GM18499 (cell line): ENCODE results near the gene PPP1R14D.

ENCODE experiments used
- ATAC-seq: cut with Tn5 transposase; IDR thresholded peaks from one replicate; pipeline ENCODE4 v1.9.1; 2021; ENCODE audit warnings: moderate number of reproducible peaks; ENCODE audit not compliant: insufficient read depth, unreplicated experiment

Gene PPP1R14D

GRCh38 chr15:40853241-40853890, 24.9 kb upstream of the PPP1R14D start:
- ATAC-seq, result no peak

DNA sequence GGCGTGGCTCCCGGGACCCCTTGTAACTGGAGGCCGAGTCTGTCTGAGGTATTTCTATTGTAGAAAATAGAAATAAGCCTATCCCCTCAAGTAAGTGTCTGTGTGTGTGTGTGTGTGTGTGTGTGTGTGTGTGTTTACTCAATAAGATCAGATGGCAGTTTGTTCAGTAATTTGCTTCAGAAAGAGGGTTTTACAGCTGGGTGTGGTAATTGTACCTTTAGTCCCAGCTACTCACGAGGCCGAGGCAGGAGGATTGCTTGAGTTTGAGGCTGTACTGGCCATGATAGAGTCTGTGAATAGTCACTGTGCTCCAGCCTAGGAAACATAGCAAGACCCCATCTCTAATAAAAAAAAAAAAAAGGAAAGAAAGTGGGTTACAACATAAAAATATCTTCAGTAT, 24.0 kb upstream of the PPP1R14D start:
- ATAC-seq, result no peak

GRCh38 chr15:40850576-40851112, 22.1 kb upstream of the PPP1R14D start:
- ATAC-seq, result no peak

GRCh38 chr15:40847223-40847961, 18.9 kb upstream of the PPP1R14D start:
- no peak for ATAC-seq

DNA sequence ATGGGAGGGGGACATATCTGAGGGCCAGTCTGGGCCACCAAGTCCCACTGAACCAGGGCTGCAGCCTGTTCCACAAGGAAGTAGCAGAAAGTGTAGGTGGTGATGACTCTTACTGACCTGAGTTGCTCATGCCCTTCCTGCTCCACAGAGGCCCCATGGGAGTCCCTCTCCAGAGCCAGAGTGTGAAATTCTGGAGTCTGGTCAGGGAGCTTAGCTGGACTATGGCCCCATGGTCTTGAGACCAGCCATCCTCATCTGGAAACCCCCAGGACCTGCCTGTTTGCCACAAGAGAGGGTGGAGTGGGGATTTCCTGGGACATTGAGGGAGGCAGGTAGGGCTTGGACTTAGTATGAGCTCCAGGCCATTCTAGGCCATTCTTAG, 18.3 kb upstream of the PPP1R14D start:
- ATAC-seq, result no peak

DNA sequence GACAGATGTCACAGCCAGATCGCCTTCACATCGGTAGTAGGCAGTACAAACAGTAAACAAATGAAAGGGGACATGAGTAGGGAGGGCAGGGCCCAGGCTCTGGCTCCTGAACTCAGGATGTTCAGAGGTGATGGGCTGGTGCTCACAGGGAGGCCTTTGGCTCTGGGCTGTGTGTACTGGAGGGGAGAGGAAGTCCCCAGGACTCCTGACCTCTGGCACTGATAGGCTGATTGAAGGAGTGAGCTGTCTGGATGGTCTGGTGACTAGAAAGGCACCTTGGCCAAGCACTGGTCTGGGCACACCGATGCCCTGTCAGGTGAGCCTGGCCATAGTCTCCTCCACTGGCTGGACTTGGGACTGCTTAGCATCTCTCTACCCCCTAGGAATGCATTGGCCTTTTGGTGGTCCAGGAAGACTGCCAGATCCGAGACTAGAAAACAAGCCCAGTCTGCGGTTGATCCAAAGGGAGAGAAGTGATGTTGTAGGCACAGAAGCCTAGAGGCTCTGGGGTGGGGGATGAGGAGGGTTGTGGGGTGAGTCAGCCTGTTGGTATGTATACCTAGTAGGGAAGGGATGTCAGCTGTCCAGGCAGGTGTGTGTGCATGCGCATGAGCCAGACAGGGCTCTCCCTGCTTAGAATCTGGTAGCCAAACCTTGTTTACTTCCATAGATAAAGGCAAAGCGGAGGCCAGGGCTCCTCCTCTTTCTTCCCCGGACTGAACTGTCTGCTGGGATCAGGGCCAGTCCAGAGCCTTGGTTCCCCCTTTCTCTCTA, 17.2 kb upstream of the PPP1R14D start:
- no peak for ATAC-seq

DNA sequence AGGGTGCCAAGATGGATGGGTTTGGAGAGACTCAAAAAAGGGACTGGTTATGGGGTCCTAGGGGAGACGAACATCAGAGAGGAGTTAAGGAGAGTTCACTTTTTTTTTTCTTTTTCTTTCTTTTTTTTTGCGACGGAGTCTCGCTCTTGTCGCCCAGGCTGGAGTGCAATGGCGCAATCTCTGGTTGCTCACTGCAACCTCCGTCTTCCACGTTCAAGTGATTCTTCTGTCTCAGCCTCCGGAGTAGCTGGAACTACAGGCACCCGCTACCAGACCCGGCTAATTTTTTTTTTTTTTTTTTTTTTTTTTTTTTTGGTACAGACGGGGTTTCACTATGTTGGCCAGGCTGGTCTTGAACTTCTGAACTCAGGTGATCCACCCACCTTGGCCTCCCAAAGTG, 16.5 kb upstream of the PPP1R14D start:
- no peak for ATAC-seq

DNA sequence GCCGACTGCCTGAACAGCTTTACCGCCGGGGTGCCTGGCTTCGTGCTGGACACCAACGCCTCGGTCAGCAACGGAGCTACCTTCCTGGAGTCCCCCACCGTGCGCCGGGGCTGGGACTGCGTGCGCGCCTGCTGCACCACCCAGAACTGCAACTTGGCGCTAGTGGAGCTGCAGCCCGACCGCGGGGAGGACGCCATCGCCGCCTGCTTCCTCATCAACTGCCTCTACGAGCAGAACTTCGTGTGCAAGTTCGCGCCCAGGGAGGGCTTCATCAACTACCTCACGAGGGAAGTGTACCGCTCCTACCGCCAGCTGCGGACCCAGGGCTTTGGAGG, 16.2 kb upstream of the PPP1R14D start:
- ATAC-seq, result no peak

DNA sequence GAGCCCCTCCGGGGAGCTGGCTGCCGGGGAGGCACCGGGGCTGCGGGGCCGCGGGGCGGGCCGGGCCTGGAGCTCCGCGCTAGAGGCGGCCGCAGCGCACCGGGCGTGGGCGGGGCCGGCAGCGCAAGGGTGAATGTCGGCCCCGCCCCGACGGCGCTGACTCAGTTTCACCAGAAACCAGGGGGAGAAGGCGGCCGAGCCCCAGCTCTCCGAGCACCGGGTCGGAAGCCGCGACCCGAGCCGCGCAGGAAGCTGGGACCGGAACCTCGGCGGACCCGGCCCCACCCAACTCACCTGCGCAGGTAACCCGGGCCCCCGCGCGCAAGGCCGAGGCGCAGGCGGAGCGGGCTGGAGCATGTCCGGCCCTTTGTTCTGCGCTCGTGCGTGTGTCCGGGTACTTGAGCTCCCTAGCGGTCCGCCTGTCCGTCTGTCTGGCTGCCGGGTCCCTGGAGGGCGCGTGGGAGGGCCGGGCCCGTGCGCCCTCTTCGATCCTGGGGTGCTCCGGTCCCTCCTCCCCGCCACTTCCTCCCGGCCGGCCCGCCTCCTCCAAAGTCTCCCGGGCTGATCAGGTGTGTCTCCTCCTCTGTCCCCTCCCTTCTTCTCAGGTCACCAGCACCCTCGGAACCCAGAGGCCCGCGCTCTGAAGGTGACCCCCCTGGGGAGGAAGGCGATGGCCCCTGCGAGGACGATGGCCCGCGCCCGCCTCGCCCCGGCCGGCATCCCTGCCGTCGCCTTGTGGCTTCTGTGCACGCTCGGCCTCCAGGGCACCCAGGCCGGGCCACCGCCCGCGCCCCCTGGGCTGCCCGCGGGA, 15.6 kb upstream of the PPP1R14D start, which contains the start of gene SPINT1:
Gene SPINT1 (plus strand): TSS at position 164 of the 811 bp plus-strand sequence. CDS start 507 bp downstream, at position 671.
- ATAC-seq, result no peak

- no peak for ATAC-seq
Measured at GRCh38 chr15:40843261-40843884, 14.9 kb upstream of the PPP1R14D start.

DNA sequence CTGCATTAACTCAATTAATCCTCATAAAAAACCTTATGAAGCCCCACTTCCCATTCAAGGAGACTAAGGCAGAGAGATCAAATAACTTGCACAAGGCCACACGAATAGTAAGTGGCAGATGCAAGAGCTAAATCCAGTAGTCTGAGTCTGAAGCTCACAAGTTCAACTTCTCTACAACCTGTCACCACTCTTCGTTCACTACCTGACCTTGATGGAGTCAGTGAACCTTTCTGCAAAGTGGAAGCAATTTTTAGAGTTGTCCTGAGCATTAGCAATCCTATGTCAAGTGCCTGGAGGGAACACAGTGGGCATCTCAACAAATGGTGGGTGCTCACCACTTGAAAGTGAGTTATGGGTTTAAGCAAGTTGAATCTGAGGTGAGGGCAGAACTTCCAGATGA, 13.2 kb upstream of the PPP1R14D start:
- ATAC-seq, result no peak

- no peak for ATAC-seq
Measured at GRCh38 chr15:40838756-40839155, 10.2 kb upstream of the PPP1R14D start.

DNA sequence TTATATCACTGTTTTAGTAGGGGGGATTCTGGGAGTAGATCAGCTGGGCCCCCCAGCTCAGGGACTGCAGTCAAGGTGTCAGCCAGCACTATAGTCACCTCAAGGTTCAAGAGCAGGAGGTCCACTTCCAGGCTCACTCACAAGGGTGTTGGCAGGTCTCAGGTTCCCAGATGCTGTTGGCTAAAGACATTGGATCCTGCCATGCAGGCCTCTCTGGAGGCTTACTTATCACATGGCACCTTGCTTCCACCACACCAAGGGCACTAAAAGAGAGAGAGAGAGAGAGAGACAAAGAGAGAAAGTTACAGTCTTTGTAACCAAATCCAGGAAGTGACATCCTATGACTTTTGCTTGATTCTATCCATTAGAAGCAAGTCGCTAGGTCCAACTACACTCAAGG, 7.5 kb upstream of the PPP1R14D start:
- no peak for ATAC-seq

GRCh38 chr15:40832903-40833302, 4.4 kb upstream of the PPP1R14D start:
- ATAC-seq, result no peak

GRCh38 chr15:40831861-40832260, 3.4 kb upstream of the PPP1R14D start:
- no peak for ATAC-seq

DNA sequence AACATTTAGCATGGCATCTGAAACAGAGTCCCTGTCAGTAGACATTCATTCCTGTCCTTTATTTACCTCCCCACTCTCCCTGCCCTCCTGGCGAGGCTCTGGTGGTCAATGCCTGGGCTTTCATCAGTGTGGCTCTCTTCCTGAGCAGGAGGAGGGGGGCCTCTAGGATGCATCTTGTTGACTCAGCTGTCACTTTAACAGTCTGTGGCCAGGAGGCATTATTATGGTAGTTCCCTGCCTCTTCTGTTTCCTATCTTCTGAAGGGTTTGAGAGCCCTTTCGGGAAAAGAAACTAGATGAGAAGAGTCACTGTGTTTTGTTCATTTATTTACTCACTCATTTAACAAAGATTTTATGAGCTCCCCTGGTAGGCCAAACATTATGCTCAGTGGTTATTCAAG, 2.4 kb upstream of the PPP1R14D start:
- ATAC-seq, result no peak

GRCh38 chr15:40829115-40829514, 607 bp upstream of the PPP1R14D start:
- no peak for ATAC-seq

DNA sequence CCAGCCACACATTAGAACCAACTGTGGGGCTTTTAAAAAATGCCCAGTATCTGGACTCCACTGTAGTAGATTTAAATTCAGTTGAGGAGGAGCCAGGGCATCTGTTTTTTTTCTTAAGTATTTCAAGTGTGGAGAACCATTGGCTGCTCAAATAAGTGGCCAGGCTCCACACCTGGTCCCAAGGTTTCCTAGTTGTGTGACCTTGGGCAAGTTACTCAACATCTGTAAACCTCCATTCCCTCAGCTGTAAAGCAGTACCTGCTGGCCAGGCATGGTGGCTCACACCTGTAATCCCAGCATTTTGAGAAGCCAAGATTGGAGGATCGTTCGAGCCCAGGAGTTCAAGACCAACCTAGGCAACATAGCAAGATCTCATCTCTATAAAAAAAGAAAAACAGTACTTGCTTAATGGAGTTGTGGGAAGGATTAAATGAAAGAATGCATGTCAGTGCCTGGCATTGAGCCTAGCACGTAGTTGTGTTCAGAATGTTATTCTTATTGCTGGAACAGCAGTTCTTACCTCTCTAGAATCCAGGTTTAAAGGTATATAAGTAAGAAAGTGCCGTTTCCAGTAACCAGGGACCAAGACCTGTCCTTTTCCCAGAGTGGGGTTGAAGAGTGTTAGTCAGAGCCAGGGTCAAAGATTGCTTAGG, 2.0 kb downstream of the PPP1R14D start:
- no peak for ATAC-seq

DNA sequence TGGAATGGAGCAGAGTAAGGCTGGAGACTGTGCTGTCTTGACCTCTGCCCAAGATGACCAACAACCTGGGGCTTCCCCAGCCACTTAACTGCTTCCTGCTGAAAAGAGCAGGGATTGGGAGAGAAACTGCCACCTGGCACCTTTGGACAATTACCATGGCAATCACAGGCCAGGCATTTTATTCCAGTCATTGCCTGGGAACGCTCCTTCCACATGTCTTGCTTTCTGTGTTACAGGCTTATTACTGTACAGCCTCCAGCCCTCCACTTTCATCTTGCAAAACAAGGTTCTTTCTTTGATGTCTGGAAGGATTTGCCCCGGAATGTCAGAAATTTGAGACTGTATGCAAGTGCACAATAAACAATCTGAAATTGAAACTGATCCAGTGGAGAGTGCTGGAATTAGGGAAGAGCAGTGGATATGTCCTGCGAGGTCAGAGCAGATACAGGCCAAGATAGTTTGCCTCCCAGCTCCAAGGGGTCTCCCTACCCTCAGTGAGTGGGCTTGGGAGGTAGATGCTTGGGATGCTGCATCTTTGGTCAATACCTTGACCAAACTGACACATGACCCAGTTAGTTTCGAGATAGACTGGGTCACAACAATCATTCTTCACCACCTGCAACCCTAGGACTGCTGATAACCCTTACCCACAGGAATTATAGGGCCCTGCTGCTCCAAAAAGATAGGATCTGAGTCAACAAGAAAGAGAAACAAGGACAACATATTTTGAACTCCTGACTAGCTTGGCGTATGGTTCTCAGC, 2.7 kb downstream of the PPP1R14D start:
- no peak for ATAC-seq
